OCI-LY1 (cell line): ENCODE measurements around the gene C1QL2.

Experiments
- CTCF ChIP-seq: fragments of 200-600 bp; sonication (generic), shearing (Covaris generic); IDR thresholded peaks from 2 replicates; pipeline ENCODE4 v1.5.1; 2017; ENCODE audit warnings: mild to moderate bottlenecking, antibody characterized with exemption, low read length, moderate library complexity, mixed read lengths
- EZH2 ChIP-seq: fragments of 200-600 bp; sonication (generic), shearing (Covaris generic); IDR thresholded peaks from 2 replicates; pipeline ENCODE4 v1.8.0; 2017; ENCODE audit warnings: borderline replicate concordance, mixed run types, mild to moderate bottlenecking, antibody characterized with exemption, low read length, moderate library complexity, mixed read lengths

- TF ChIP-seq CTCF: no peak
- TF ChIP-seq EZH2: no peak
Observed at GRCh38 chr2:119112770-119113488, 45.6 kb downstream of the C1QL2 start.
